PFSK-1 (cell line): Measurements from ENCODE around the gene PTMS.

Source experiments
- FOXP2 ChIP-seq: optimal IDR thresholded peaks from 2 replicates; pipeline ENCODE3; 2011; ENCODE audit warnings: borderline replicate concordance, control low read depth, inconsistent platforms; ENCODE audit not compliant: insufficient read depth; ENCODE audit errors: extremely low read length, extremely low read depth
- POLR2AphosphoS5 ChIP-seq: IDR thresholded peaks from 2 replicates; pipeline ENCODE4 v1.6.1; 2012; ENCODE audit warnings: low read depth, mild to moderate bottlenecking, control low read depth, low read length, moderate library complexity
- REST ChIP-seq, 2 experiments: IDR thresholded peaks; 2 replicates each; pipeline versions ENCODE4 v1.6.1 to v1.8.0; 2011 to 2012; ENCODE audit warnings: low read depth in 2 of 2, low read length in 2 of 2, control low read depth in 1 of 2, inconsistent platforms in 1 of 2, mild to moderate bottlenecking in 1 of 2, moderate library complexity in 1 of 2; ENCODE audit not compliant: insufficient read depth in 1 of 2
- SIN3A ChIP-seq: IDR thresholded peaks from 2 replicates; pipeline ENCODE4 v1.6.1; 2012; ENCODE audit warnings: mild to moderate bottlenecking, low read length, moderate library complexity, borderline replicate concordance; ENCODE audit not compliant: insufficient read depth
- TAF1 ChIP-seq: IDR thresholded peaks from 2 replicates; pipeline ENCODE4 v1.6.1; 2012; ENCODE audit warnings: low read length, control low read depth, borderline replicate concordance; ENCODE audit not compliant: insufficient read depth

- TF ChIP-seq POLR2AphosphoS5 (no peak), REST (IDR thresholded peaks at IDR 0.05; ENCODE audit: insufficient read depth in 1 of 2, low read depth in 2 of 2, low read length in 2 of 2) (no peak), FOXP2 (no peak), SIN3A (no peak), TAF1 (no peak)
Measured at GRCh38 chr12:6759741-6760140, 6.4 kb upstream of the PTMS start.
